ENCODE results near the gene RADIL.

DNA sequence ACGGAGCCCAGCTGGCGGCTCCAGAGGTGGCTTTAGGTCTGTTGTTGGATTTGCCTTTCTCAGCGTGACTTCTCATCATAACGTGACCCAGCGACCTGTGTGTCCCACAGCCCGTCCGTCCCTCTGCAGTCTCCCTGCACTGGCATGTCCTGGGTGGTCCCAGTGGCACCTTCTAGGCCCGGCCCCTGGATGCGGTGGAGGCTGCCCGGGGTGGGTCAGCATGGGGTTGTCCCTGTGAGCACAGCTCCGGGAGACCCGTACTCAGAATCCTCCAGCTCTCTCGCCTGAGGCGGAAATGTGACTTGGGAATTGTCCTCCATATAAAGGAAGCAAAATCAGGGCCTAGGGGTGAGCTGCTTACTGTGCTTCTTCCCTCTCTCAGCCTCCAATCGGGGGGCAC lies 133.7 kb downstream of the RADIL start:
- no peak for TF ChIP-seq POLR2A (IDR thresholded peaks at IDR 0.05)
- no peak for TF ChIP-seq CTCF (IDR thresholded peaks at IDR 0.05)

Measured in stomach (tissue), 4 donors.